ENCODE results near the gene GLIS1. TPM values are rescaled to one million over a fixed set of nuclear protein-coding genes. Genes with fewer than 3 reads are reported as not detected.

The GLIS1 gene
- total and polyA plus RNA-seq, 12 donors = 0.06 to 0.10 (median 0.09) TPM; not detected in 7

GRCh38 chr1:53544728-53545515 lies 194.0 kb downstream of the GLIS1 start:
- H3K27ac ChIP-seq = no peak overlapping the region
- no peak for TF ChIP-seq CTCF (IDR thresholded peaks at IDR 0.05)
- no peaks in the 10 kb centered on the region for H3K9me3 ChIP-seq
- DNase-seq (no peak), ATAC-seq (no peak)
- no peaks in the 10 kb centered on the region for H3K36me3 ChIP-seq
- H3K4me1 ChIP-seq = peaks cover 0 to 6% (median 0%) of the 10 kb centered on the region in 9 donors
- 82 to 85% methylated on average over 6 of the region's 6 CpGs for WGBS, 2 donors
- peaks cover 0 to 38% (median 10%) of the 10 kb centered on the region in 7 donors for H3K27me3 ChIP-seq
- H3K4me3 ChIP-seq = no peak overlapping the region
- intact Hi-C loops (cut with DNase I) = no loop called here

GRCh38 chr1:53543778-53544695 lies 194.9 kb downstream of the GLIS1 start:
- intact Hi-C loops (cut with DNase I) = no loop called here
- Histone ChIP-seq H3K4me1 (peaks cover 0 to 2% (median 0%) of the 10 kb centered on the region in 9 donors), H3K27me3 (peaks cover 0 to 40% (median 12%) of the 10 kb centered on the region in 7 donors), H3K27ac (no peak overlapping the region), H3K4me3 (no peak overlapping the region), H3K9me3 (no peaks in the 10 kb centered on the region), H3K36me3 (no peaks in the 10 kb centered on the region)
- TF ChIP-seq CTCF (IDR thresholded peaks at IDR 0.05) = no peak
- ATAC-seq (no peak), DNase-seq (no peak)
- 83 to 85% methylated on average over 23 to 24 of the region's 24 CpGs for WGBS, 2 donors

GRCh38 chr1:53543130-53543777 lies 195.7 kb downstream of the GLIS1 start:
- no peak for ATAC-seq
- no peak for TF ChIP-seq CTCF (IDR thresholded peaks at IDR 0.05)
- Histone ChIP-seq H3K4me1 (no peaks in the 10 kb centered on the region), H3K4me3 (no peak overlapping the region), H3K9me3 (no peaks in the 10 kb centered on the region), H3K27ac (no peak overlapping the region), H3K36me3 (no peaks in the 10 kb centered on the region), H3K27me3 (peaks cover 0 to 46% (median 12%) of the 10 kb centered on the region in 7 donors)
- 76 to 82% methylated on average over 14 of the region's 14 CpGs for WGBS, 2 donors
- intact Hi-C loops (cut with DNase I) = no loop called here
- DNase-seq = no peak

GRCh38 chr1:53542551-53542950 lies 196.4 kb downstream of the GLIS1 start:
- no peaks in the 10 kb centered on the region for H3K4me1 ChIP-seq
- no peaks in the 10 kb centered on the region for H3K9me3 ChIP-seq
- no peaks in the 10 kb centered on the region for H3K36me3 ChIP-seq
- no peak for ATAC-seq
- no peak overlapping the region for H3K4me3 ChIP-seq
- intact Hi-C loops (cut with DNase I) = no loop called here
- H3K27me3 ChIP-seq = peaks cover 0 to 46% (median 12%) of the 10 kb centered on the region in 7 donors
- DNase-seq = peak in 1 of 2 donors; percentile 2
- no peak for TF ChIP-seq CTCF (IDR thresholded peaks at IDR 0.05)
- H3K27ac ChIP-seq = no peak overlapping the region
- WGBS, 2 donors = 66 to 75% methylated on average over 5 of the region's 5 CpGs
